Measurements from ENCODE around the gene AEBP2.
"Not testable (repeated sequence)": the region's sequence is repeated elsewhere in the genome, so short reads cannot be mapped to it uniquely, and the experiment has no call there.

AEBP2 gene

DNA sequence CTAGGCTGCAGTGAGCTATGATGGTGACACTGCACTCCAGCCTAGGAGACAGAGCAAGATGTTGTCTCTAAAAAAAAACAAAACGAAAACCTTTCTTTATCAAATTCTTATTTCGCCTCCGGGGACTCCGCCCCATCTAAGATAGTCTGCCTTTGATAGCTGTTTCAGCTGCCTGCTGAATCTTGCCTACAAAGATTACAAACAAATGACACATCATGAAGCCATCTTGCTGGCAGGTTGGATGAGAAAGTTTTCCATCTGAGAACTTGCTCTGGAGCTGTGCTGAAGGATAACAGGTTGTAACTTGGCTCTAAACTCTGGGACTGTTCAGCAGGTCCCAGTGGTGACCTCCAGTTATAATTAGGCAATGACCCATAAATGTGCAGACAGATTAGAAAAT, 41.8 kb upstream of the AEBP2 start:
- H3K4me3 ChIP-seq (ENCODE audit: low read length), result no peak overlapping the region

DNA sequence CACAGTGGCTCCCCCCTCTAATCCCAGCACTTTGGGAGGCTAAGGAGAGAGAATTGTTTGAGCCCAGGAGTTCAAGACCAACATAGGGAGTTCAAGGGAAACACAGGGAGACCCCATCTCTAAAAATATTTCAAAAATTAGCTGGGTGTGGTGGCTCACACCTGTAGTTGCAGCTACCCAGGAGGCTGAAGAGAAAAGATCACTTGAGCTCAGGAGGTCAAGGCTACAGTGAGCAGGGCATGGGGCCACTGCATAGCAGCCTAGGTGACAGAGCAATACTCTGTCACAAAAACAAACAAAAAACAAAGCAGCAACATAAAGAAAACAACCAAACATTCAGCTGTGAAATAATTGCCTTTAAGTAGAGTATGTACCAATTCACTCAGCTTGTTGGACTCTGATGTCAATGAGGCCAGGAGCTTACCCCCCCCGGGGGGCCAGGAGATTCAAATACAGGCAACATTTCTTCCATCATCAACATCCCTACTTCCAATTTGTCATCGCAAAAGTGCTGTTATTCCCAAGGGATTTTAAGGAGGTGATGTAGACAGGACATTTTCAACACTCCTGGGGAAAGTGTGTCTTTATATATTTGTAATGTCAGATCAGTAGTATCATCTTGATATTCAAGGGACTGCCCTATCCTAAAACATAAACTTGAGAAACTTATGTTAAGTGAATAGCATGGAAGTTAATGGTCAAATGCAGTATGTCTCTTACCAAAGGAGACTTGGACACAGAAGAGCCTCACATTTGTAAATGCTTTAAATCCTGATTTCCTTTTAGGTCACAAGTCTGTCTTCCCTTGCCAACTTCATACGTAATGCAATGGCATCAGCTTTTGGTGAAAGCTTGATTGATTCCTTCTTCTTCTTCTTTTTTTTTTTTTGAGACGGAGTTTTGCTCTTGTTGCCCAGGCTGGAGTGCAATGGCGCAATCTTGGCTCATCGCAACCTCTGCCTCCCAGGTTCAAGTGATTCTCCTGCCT, 40.6 kb upstream of the AEBP2 start:
- Histone ChIP-seq H3K36me3 (replicated peaks; ENCODE audit: low read depth, low read length) (no peaks in the 10 kb centered on the region), H3K27me3 (ENCODE audit: low read depth, low read length) (no peaks in the 10 kb centered on the region)
- TF ChIP-seq, protein P1, sequence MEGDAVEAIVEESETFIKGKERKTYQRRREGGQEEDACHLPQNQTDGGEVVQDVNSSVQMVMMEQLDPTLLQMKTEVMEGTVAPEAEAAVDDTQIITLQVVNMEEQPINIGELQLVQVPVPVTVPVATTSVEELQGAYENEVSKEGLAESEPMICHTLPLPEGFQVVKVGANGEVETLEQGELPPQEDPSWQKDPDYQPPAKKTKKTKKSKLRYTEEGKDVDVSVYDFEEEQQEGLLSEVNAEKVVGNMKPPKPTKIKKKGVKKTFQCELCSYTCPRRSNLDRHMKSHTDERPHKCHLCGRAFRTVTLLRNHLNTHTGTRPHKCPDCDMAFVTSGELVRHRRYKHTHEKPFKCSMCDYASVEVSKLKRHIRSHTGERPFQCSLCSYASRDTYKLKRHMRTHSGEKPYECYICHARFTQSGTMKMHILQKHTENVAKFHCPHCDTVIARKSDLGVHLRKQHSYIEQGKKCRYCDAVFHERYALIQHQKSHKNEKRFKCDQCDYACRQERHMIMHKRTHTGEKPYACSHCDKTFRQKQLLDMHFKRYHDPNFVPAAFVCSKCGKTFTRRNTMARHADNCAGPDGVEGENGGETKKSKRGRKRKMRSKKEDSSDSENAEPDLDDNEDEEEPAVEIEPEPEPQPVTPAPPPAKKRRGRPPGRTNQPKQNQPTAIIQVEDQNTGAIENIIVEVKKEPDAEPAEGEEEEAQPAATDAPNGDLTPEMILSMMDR (IDR thresholded peaks at IDR 0.05; ENCODE audit: low read depth, low read length), result no peak
- TF ChIP-seq EZH2phosphoT487 (IDR thresholded peaks at IDR 0.05; ENCODE audit: low read depth), result no peak

More for the DNA sequence above, 41.8 kb upstream of the AEBP2 start:
- Histone ChIP-seq H3K27me3 (ENCODE audit: low read depth, low read length) (no peaks in the 10 kb centered on the region), H3K9me3 (ENCODE audit: insufficient read depth, low read length) (no peaks in the 10 kb centered on the region), H3K4me1 (ENCODE audit: low read length) (peaks cover 3% of the 10 kb centered on the region; the same call in 1 of the 2 replicates), H3K79me2 (ENCODE audit: low read length) (no peaks in the 10 kb centered on the region), H3K4me2 (ENCODE audit: low read length) (no peak overlapping the region), H4K20me1 (ENCODE audit: insufficient read depth, low read length) (no peaks in the 10 kb centered on the region), H3K36me3 (replicated peaks; ENCODE audit: low read depth, low read length) (no peaks in the 10 kb centered on the region), H2AFZ (ENCODE audit: low read depth, low read length) (no peak overlapping the region), H3K27ac (ENCODE audit: low read length) (no peak overlapping the region), H3K9ac (ENCODE audit: low read length) (no peak overlapping the region)
- TF ChIP-seq, protein P1 (IDR thresholded peaks at IDR 0.05; ENCODE audit: low read depth, low read length), result no peak
- no peak for TF ChIP-seq EZH2phosphoT487 (IDR thresholded peaks at IDR 0.05; ENCODE audit: low read depth)

DNA sequence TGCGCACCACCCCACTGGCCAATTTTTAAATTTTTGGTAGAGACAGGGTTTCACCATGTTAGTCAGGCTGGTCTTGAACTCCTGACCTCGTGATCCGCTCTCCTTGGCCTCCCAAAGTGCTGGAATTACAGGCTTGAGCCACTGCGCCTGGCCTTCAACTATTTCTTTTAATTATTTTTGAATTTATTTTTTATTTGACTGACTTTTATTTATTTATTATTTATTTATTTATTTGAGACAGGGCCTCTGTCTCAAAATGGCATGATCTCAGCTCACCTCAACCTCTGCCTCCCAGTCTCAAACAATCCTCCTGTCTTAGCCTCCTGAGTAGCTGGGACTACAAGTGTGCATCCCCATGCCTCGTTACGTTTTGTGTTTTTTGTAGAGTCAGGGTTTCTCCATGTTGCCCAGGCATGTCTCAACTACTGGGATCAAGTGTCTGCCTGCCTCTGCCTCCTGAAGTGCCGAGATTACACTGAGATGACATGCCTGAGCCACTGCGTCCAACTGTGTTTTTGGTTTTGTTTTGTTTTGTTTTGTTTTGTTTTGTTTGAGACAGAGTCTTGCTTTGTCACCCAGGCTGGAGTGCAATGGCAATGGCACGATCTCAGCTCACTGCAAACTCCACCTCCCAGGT, 38.5 kb upstream of the AEBP2 start:
- not testable (repeated sequence) for H3K9ac ChIP-seq (ENCODE audit: low read length); H3K79me2 ChIP-seq (ENCODE audit: low read length); H3K27ac ChIP-seq (ENCODE audit: low read length); H3K36me3 ChIP-seq (replicated peaks; ENCODE audit: low read depth, low read length); H2AFZ ChIP-seq (ENCODE audit: low read depth, low read length); H3K4me2 ChIP-seq (ENCODE audit: low read length); H3K27me3 ChIP-seq (ENCODE audit: low read depth, low read length); H3K4me1 ChIP-seq (ENCODE audit: low read length); H3K9me3 ChIP-seq (ENCODE audit: insufficient read depth, low read length); H4K20me1 ChIP-seq (ENCODE audit: insufficient read depth, low read length); H3K4me3 ChIP-seq (ENCODE audit: low read length)

More for the DNA sequence above, 40.6 kb upstream of the AEBP2 start:
- Histone ChIP-seq H2AFZ (ENCODE audit: low read depth, low read length) (no peak overlapping the region), H3K27ac (ENCODE audit: low read length) (no peak overlapping the region), H3K9ac (ENCODE audit: low read length) (no peak overlapping the region), H3K4me2 (ENCODE audit: low read length) (no peak overlapping the region), H3K4me1 (ENCODE audit: low read length) (no peaks in the 10 kb centered on the region), H3K79me2 (ENCODE audit: low read length) (no peaks in the 10 kb centered on the region), H4K20me1 (ENCODE audit: insufficient read depth, low read length) (no peaks in the 10 kb centered on the region), H3K4me3 (ENCODE audit: low read length) (no peak overlapping the region), H3K9me3 (ENCODE audit: insufficient read depth, low read length) (no peaks in the 10 kb centered on the region)

DNA sequence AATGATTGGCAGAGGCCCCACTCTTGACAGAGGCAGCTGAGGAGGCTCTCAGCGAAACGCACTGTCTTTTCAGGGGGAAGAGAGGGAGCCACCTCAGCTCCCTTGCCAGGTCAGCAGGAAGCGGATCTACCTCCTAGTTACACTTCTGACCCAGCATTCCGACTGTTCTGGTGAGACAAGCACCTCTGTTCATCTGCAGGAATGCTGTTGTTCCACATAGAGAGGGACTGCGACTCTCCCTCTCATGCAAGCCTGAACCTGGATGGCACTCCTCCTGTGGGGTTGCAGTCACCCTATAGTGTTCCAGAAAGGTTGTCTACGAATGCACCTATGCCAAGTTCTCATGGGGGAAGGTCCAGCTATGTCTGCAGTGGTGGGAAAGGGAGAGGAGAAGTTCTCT, 37.1 kb upstream of the AEBP2 start:
- H3K4me3 ChIP-seq (ENCODE audit: low read length), result no peak overlapping the region
- no peaks in the 10 kb centered on the region for H3K4me1 ChIP-seq (ENCODE audit: low read length)
- TF ChIP-seq, protein P1 (IDR thresholded peaks at IDR 0.05; ENCODE audit: low read depth, low read length), result no peak
- no peak for TF ChIP-seq EZH2phosphoT487 (IDR thresholded peaks at IDR 0.05; ENCODE audit: low read depth)
- no peaks in the 10 kb centered on the region for H3K79me2 ChIP-seq (ENCODE audit: low read length)
- no peak overlapping the region for H3K27ac ChIP-seq (ENCODE audit: low read length)
- no peak overlapping the region for H2AFZ ChIP-seq (ENCODE audit: low read depth, low read length)
- H3K36me3 ChIP-seq (replicated peaks; ENCODE audit: low read depth, low read length), result no peaks in the 10 kb centered on the region
- no peaks in the 10 kb centered on the region for H3K27me3 ChIP-seq (ENCODE audit: low read depth, low read length)
- H3K4me2 ChIP-seq (ENCODE audit: low read length), result no peak overlapping the region
- no peak overlapping the region for H3K9ac ChIP-seq (ENCODE audit: low read length)
- no peaks in the 10 kb centered on the region for H4K20me1 ChIP-seq (ENCODE audit: insufficient read depth, low read length)
- H3K9me3 ChIP-seq (ENCODE audit: insufficient read depth, low read length), result no peaks in the 10 kb centered on the region

Data from OCI-LY3 (cell line).